ENCODE measurements around the gene TRPC1.

The TRPC1 gene

DNA sequence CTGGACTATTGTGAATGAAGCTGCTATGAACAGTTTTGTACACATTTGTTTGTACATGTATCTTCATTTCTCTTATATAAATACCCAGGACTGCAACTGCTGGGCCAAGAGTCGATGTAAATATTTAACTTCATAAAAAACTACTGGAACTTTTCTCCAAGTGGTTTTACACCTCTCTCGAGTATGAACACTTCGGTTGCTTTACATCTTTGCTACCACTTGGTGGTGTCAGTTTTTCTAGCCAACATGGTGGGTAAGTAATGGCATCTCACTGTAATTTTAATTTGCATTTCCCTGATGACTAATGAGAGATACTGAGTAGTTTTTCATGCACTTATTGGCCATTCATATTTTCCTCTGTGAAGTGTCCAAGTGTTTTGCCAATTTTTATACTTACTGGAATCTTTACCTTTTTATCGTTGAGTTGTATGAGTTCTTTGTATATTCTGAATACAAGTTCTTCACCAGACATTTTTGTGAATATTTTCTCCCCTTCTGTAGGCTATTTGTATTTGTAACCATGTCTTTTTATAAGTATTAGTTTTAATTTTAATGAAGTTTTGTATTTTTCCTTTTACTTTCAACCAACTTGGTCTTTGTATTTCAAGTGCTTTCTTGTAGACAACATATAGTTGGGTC lies 120.6 kb downstream of the TRPC1 start:
- DNase-seq (ENCODE audit: low read depth) = no peak

DNA sequence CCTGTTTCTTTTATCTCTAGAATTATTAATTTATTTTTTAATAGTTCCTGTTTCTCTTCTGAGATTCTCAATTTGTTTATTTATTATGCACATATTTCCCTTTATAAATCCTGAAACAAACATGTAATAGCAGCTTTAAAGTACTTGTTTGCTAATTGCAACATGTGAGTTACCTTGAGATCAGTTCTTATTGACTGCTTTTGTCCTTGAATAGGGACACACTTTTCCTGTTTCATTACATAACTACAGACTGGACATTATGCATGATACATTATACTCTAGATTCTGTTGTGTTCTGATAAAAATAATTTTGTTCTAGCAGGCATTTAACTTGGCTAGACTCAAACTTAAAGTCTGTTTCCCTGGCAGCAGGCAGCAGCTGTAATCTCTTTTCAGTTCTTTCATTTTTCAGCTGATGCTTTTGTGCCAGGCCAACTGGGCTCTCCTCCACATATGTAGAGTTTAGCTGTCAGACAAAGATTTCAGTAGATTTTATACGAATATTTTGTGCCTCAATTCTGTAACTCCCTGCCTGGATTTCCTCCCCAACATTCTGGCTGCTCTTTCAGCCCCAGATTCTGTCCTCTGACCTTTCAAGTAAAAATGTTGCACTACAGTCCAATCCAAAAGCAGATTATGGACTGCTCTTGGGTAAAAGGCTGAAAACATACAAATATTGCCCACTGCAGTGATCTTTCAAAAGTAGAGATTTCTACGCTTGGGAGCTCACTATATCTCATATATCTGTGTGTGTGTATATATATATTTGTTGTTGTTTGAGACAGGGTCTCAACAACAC lies 123.1 kb downstream of the TRPC1 start:
- no peak for DNase-seq (ENCODE audit: low read depth)

DNA sequence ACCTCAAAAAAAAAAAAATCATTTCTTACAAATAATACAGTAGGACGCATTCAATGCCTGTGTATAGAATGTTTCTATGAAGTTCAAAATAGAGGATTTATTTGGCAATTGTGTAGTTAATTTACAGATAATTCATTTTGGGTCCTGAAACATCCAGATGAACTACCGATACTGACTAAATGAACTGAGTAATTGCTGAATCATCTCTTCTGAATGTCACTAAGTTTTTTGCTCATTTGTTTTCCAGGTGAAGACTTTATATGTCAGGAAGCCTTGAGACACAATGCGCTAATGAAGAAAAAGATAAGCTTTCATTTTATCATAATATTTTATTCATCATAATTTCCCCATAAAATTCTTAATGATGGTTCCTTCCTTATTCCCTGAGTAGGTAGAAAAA lies 125.3 kb downstream of the TRPC1 start:
- DNase-seq (ENCODE audit: low read depth) = no peak

DNA sequence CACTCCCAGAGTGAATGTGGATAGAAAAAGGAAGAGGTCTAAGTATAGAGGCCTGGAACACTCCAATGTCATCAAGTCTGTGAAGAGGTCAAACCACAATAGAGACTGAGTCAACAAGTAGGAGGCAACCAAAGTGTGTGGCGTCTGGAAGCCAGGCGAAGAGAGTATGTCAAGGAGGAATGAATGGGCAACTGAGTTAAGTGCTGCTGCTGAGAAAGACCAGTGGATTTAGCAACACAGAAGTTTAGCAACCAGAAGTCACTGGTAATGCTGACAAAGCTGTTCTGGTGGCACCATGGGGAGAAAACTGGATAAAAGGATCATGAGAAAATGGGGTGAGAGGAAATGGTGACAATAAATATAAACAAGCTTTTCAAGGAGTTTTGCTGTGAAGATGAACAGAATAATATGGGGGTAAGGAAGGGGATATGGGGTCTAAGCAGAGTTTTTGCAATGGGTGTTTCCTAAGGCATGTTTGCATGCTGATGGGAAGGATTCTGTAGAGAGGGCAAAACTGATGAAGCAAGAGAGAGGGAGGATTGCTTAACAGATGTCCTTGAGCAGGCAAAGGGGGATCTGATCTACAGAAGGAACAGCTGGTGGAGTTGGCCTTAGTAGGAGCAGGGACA lies 126.7 kb downstream of the TRPC1 start:
- no peak for DNase-seq (ENCODE audit: low read depth)

DNA sequence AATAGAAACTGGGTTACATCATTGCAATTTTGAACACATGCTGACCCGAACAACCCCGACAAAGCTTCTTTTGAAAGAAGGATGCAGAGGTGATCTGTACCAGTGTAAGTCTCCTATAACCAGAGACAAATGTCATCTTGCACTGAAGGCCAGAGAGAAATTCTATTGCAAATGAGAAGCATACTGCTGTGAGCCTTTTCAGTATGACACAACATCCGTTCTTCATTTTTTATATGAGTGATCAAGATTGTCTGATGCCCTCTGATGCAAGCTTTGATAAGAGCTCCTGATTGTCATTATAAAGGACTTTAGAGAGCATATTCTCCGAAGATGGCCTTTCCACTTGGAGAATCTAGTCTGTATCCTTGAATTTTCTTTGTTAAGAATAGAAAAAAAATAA lies 128.2 kb downstream of the TRPC1 start:
- DNase-seq (ENCODE audit: low read depth) = no peak

DNA sequence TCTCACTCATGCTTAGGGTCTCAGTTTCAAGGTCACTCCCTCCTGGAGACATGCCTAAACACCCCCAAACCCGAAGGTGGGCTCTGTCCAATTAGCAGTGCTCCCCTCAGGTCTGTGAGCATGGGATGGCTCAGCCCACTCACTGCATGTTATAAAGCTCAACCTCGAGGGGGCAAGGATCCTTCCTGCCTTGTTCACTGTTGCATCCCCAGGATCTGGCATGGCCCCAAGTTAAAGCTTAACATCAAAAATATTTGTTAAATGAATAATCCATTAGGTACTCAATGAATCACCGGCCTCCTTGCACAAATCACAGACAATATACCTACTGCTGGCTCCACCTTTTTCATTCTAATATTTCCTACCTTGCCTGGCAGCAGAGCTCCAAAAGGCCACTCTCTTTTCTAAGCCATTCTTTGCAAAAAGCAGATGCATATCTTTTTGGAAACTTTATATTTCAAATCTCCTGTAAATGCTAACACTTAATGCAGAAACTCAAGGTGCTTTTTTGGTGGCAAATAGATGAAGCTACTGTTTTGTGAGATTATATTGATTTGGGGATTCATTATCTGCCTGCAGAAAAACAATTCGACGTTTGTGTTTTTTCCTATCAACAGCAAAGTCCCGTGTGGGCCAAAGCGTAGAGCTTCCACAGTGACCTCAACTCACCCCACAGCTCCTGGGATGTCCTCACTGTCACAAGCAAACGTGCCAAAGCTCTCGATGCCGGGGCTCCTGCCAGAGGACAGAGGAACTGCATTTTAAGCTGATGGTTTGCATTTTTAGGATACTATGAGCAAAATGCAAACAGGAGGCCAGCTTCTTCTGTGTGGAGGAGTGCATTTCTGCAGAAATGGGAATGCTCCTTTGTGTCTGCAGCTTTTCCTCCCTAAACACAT lies 129.7 kb downstream of the TRPC1 start:
- DNase-seq (ENCODE audit: low read depth) = no peak

DNA sequence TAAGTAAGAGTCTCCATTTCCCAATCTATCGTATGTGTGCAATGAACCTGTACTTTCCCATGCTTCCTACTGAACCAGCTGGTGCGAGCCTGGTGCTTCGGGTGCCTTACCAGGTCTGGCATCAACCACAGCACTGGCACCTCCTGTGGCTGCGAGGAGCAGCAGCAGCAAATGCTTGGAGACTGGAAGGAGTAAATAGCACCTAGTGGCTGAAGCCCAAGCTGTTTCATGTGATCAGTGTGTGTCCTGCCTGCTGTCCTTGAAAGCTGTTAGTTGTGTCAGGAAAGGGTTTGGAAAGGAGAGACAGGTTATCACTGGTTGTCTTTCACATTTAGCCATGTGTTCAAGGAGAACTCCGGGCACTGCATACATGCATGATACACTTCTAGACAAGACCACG lies 133.2 kb downstream of the TRPC1 start:
- DNase-seq (ENCODE audit: low read depth) = no peak
